Adrenal gland (tissue), 12 donors: ENCODE measurements around the gene ARL15. TPM values are rescaled to one million over a fixed set of nuclear protein-coding genes. Genes with fewer than 3 reads are reported as not detected.

Source experiments
- DNase-seq, 7 donors: peaks; one replicate each; pipeline ENCODE4 v3.0.0-alpha.2; 2019 to 2020
- H3K27ac ChIP-seq, 5 donors: fragments of 200-600 bp; sonication (generic) in 4 of 5; 1 replicate in 3 of 5; 2 replicates in 2 of 5; pipeline versions ENCODE4 v1.5.1 to v1.8.0; 2016 to 2020; ENCODE audit warnings: mild to moderate bottlenecking in 1 of 5
- H3K27me3 ChIP-seq: fragments of 200-600 bp; 2 replicates; pipeline ENCODE4 v1.8.0; 2021
- H3K36me3 ChIP-seq, 2 donors: fragments of 200-600 bp; replicated peaks in 1 of 2; 1 replicate in 1 of 2; 2 replicates in 1 of 2; pipeline versions ENCODE4 v1.5.1 to v1.8.0; 2018 to 2022
- H3K4me1 ChIP-seq, 2 donors: fragments of 200-600 bp; replicated peaks in 1 of 2; 1 replicate in 1 of 2; 2 replicates in 1 of 2; pipeline versions ENCODE4 v1.5.1 to v1.8.0; 2018 to 2021
- H3K4me3 ChIP-seq, 4 donors: fragments of 200-600 bp; sonication (generic) in 3 of 4; one replicate each; pipeline ENCODE4 v1.5.1; 2016 to 2018
- H3K9me3 ChIP-seq, 3 donors: fragments of 200-600 bp; sonication (generic) in 1 of 3; replicated peaks in 1 of 3; 1 replicate in 2 of 3; 2 replicates in 1 of 3; pipeline versions ENCODE4 v1.5.1 to v1.8.0; 2016 to 2021
- CTCF ChIP-seq, 6 experiments: fragments of 450-650 bp in 4 of 6; fragments of 200-600 bp in 2 of 6; sonication (generic) in 1 of 6; IDR thresholded peaks; 1 replicate in 5 of 6; 2 replicates in 1 of 6; pipeline versions ENCODE4 v1.5.1 to v1.8.0; 2016 to 2021; ENCODE audit warnings: antibody characterized with exemption in 6 of 6, mild to moderate bottlenecking in 2 of 6, moderate library complexity in 1 of 6
- POLR2A ChIP-seq, 2 donors: fragments of 450-650 bp; IDR thresholded peaks; one replicate each; pipeline ENCODE4 v1.6.1; 2017; ENCODE audit warnings: antibody characterized with exemption in 2 of 2, mild to moderate bottlenecking in 2 of 2, moderate library complexity in 1 of 2
- WGBS, 4 donors: extraction: QIAGEN DNeasy Blood & Tissue Kit in 2 of 4; methylation state at CpG; one replicate each; pipeline versions ENCODE4 v1.1.5 to v1.1.7; 2013 to 2017; 5-methylcytosine and 5-hydroxymethylcytosine counted together
- intact Hi-C, 2 donors: fragments of 100-400 bp; cut with DNase I; formaldehyde crosslinking; loops; one replicate each; pipeline versions ENCODE4 v1.14.1 to v1.15.0; 2022 to 2023
- polyA plus RNA-seq, 3 donors: library from polyadenylated mRNA; stranded (reverse); fragments of 200-250 nt in 2 of 3; fragments of 350-450 nt in 1 of 3; fragmentation: Illumina TruSeq in 1 of 3; extraction: RNeasy Lipid Tissue Mini Kit (QIAGEN cat#74804) in 1 of 3; gene quantifications; one replicate each; pipeline ENCODE4 v1.2.3, GENCODE V29; 2013 to 2014
- total RNA-seq, 9 donors: library from RNA; depleted of rRNA in 4 of 9; stranded (reverse); fragments of >200 nt in 4 of 9; fragments of 120-200 nt in 1 of 9; fragmentation: NEBNext Ultra II Directional in 1 of 9; extraction: Animal tissue kit (Norgen Biotek cat#: 25700) in 1 of 9; gene quantifications; one replicate each; pipeline versions ENCODE4 v1.1.0 to v1.2.4, GENCODE V29; 2013 to 2023
- donor health status: healthy with polysubstance abuse.
- donor health status: Bipolar disorder and iron deficiency.
- donor health status: DM: yes; HTN: yes; CAD: no.
- donor health status: DM: no; HTN: no; CAD: no.
- donor health status: DM: no; HTN: no; CAD: no.
- donor health status: DM: yes; HTN: yes; CAD: no.

The ARL15 gene
- total and polyA plus RNA-seq, 12 donors: 12.1 to 85.6 (median 38.9) TPM

GRCh38 chr5:54177058-54177457 lies 133.3 kb downstream of the ARL15 start:
- intact Hi-C loops: no loop called here

GRCh38 chr5:54176066-54176830 lies 134.1 kb downstream of the ARL15 start:
- no peaks in the 10 kb centered on the region for H3K9me3 ChIP-seq
- H3K27ac ChIP-seq: no peak overlapping the region
- no peaks in the 10 kb centered on the region for H3K27me3 ChIP-seq
- H3K4me3 ChIP-seq: no peak overlapping the region
- TF ChIP-seq CTCF (IDR thresholded peaks at IDR 0.05) (no peak), POLR2A (IDR thresholded peaks at IDR 0.05) (no peak)
- no peaks in the 10 kb centered on the region for H3K36me3 ChIP-seq
- intact Hi-C loops: no loop called here
- H3K4me1 ChIP-seq: peaks cover 0 to 14% of the 10 kb centered on the region in 2 donors
- DNase-seq: no peak
- 92 to 100% (median 98%) methylated on average over 6 of the region's 6 CpGs for WGBS, 4 donors

More at GRCh38 chr5:54177058-54177457, 133.3 kb downstream of the ARL15 start:
- no peak overlapping the region for H3K4me3 ChIP-seq
- H3K4me1 ChIP-seq: peaks cover 0 to 14% of the 10 kb centered on the region in 2 donors
- H3K36me3 ChIP-seq: no peaks in the 10 kb centered on the region
- 83 to 94% (median 90%) methylated on average over 2 of the region's 2 CpGs for WGBS, 4 donors
- TF ChIP-seq POLR2A (IDR thresholded peaks at IDR 0.05): no peak
- no peak for TF ChIP-seq CTCF (IDR thresholded peaks at IDR 0.05)
- no peaks in the 10 kb centered on the region for H3K9me3 ChIP-seq
- no peak overlapping the region for H3K27ac ChIP-seq
- DNase-seq: no peak
- H3K27me3 ChIP-seq: no peaks in the 10 kb centered on the region

GRCh38 chr5:54173251-54173650 lies 137.1 kb downstream of the ARL15 start:
- H3K4me1 ChIP-seq: peaks cover 0 to 14% of the 10 kb centered on the region in 2 donors
- intact Hi-C loops: no loop called here
- H3K4me3 ChIP-seq: no peak overlapping the region
- 59 to 64% (median 63%) methylated on average over 2 of the region's 2 CpGs for WGBS, 4 donors
- no peaks in the 10 kb centered on the region for H3K27me3 ChIP-seq
- TF ChIP-seq CTCF (IDR thresholded peaks at IDR 0.05): no peak
- no peak overlapping the region for H3K27ac ChIP-seq
- H3K9me3 ChIP-seq: no peaks in the 10 kb centered on the region
- no peaks in the 10 kb centered on the region for H3K36me3 ChIP-seq
- DNase-seq: no peak

- TF ChIP-seq POLR2A (IDR thresholded peaks at IDR 0.05) (no peak), CTCF (IDR thresholded peaks at IDR 0.05) (no peak)
- Histone ChIP-seq H3K27me3 (no peaks in the 10 kb centered on the region), H3K36me3 (no peaks in the 10 kb centered on the region), H3K4me3 (no peak overlapping the region), H3K9me3 (no peaks in the 10 kb centered on the region), H3K27ac (no peak overlapping the region), H3K4me1 (peaks cover 0 to 9% of the 10 kb centered on the region in 2 donors)
- DNase-seq: no peak
- 86 to 99% (median 97%) methylated on average over 6 of the region's 6 CpGs for WGBS, 4 donors
- intact Hi-C loops: no loop called here
These were observed 138.6 kb downstream of the ARL15 start for GRCh38 chr5:54171645-54172384.
